DLD1 (cell line): ENCODE data around the gene RNF220.

Source experiments
- in situ Hi-C: cut with HindIII; loops from 2 replicates; pipeline ENCODE4 v1.10.0; 2017; ENCODE audit warnings: low sequenced_read_pairs

Gene RNF220

GRCh38 chr1:44425341-44426082, 20.5 kb downstream of the RNF220 start:
- in situ Hi-C loops: no loop called here

GRCh38 chr1:44431861-44432260, 26.8 kb downstream of the RNF220 start:
- in situ Hi-C loops: no loop called here

GRCh38 chr1:44433209-44433608, 28.2 kb downstream of the RNF220 start:
- in situ Hi-C loops: no loop called here

- in situ Hi-C loops: no loop called here
Measured at GRCh38 chr1:44436401-44437106, 31.5 kb downstream of the RNF220 start.

GRCh38 chr1:44437107-44437716, 32.2 kb downstream of the RNF220 start:
- in situ Hi-C loops: no loop called here

GRCh38 chr1:44442791-44443190, 37.7 kb downstream of the RNF220 start:
- in situ Hi-C loops: no loop called here

- in situ Hi-C loops: no loop called here
Measured at GRCh38 chr1:44447051-44447810, 42.2 kb downstream of the RNF220 start.

- in situ Hi-C loops: no loop called here
Measured at GRCh38 chr1:44453798-44454349, 48.8 kb downstream of the RNF220 start.

- in situ Hi-C loops: no loop called here
Measured at GRCh38 chr1:44454704-44455103, 49.6 kb downstream of the RNF220 start.

- in situ Hi-C loops: no loop called here
Measured at GRCh38 chr1:44460107-44460882, 55.2 kb downstream of the RNF220 start.

- in situ Hi-C loops: no loop called here
Measured at GRCh38 chr1:44464361-44464760, 59.3 kb downstream of the RNF220 start.

- in situ Hi-C loops: no loop called here
Measured at GRCh38 chr1:44467566-44467965, 62.5 kb downstream of the RNF220 start.

- in situ Hi-C loops: no loop called here
Measured at GRCh38 chr1:44471911-44472453, 66.9 kb downstream of the RNF220 start.

- in situ Hi-C loops: no loop called here
Measured at GRCh38 chr1:44472620-44473525, 67.8 kb downstream of the RNF220 start.

- in situ Hi-C loops: no loop called here
Measured at GRCh38 chr1:44476891-44477290, 71.8 kb downstream of the RNF220 start.

GRCh38 chr1:44481701-44482100, 76.6 kb downstream of the RNF220 start:
- in situ Hi-C loops: no loop called here

- in situ Hi-C loops: no loop called here
Measured at GRCh38 chr1:44483089-44483874, 78.2 kb downstream of the RNF220 start.

GRCh38 chr1:44484155-44484688, 79.2 kb downstream of the RNF220 start:
- in situ Hi-C loops: no loop called here
